HL-60 (cell line): Measurements from ENCODE around the gene CD37.

Experiments
- CTCF ChIP-seq: IDR thresholded peaks from one replicate; pipeline ENCODE4 v1.5.1; 2011; ENCODE audit warnings: low read length, control low read depth, inconsistent platforms; ENCODE audit not compliant: insufficient read depth
- GABPA ChIP-seq: IDR thresholded peaks from 2 replicates; pipeline ENCODE4 v1.6.1; 2012; ENCODE audit warnings: low read depth
- POLR2AphosphoS5 ChIP-seq: IDR thresholded peaks from 2 replicates; pipeline ENCODE4 v1.6.1; 2012; ENCODE audit warnings: low read depth
- SPI1 ChIP-seq: IDR thresholded peaks from 2 replicates; pipeline ENCODE4 v1.6.1; 2012; ENCODE audit warnings: low read depth, mild to moderate bottlenecking, borderline replicate concordance

GRCh38 chr19:49337267-49338022 is 2.2 kb downstream of the CD37 start:
- no peak for TF ChIP-seq CTCF
- TF ChIP-seq GABPA: no peak
- no peak for TF ChIP-seq POLR2AphosphoS5
- TF ChIP-seq SPI1: no peak
